HG03045 (cell line): ENCODE results near the gene SMTN.
"Not testable (repeated sequence)": the region's sequence is repeated elsewhere in the genome, so short reads cannot be mapped to it uniquely, and the experiment has no call there.

Source experiments
- ATAC-seq: cut with Tn5 transposase; IDR thresholded peaks from one replicate; pipeline ENCODE4 v1.9.1; 2021; ENCODE audit warnings: mild to moderate bottlenecking, moderate library complexity; ENCODE audit not compliant: unreplicated experiment

SMTN gene

GRCh38 chr22:31080848-31081649, at the start of gene SMTN:
TSS of gene SMTN (plus strand) at chr22:31081318. CDS start at chr22:31083259, 1,941 bp downstream.
- peak; percentile 67 for ATAC-seq

- ATAC-seq: no peak
Observed at GRCh38 chr22:31036671-31037550, 44.2 kb upstream of the SMTN start.

GRCh38 chr22:31038686-31039085, 42.4 kb upstream of the SMTN start:
- no peak for ATAC-seq

GRCh38 chr22:31039393-31039792, 41.7 kb upstream of the SMTN start:
- ATAC-seq: no peak

GRCh38 chr22:31040542-31041398, 40.3 kb upstream of the SMTN start:
- ATAC-seq: no peak

GRCh38 chr22:31044262-31044861, 36.8 kb upstream of the SMTN start:
- ATAC-seq: no peak

- no peak for ATAC-seq
Observed at GRCh38 chr22:31045900-31046538, 35.1 kb upstream of the SMTN start.

GRCh38 chr22:31046539-31047226, 34.4 kb upstream of the SMTN start:
- no peak for ATAC-seq

GRCh38 chr22:31048570-31048969, 32.5 kb upstream of the SMTN start:
- no peak for ATAC-seq

- no peak for ATAC-seq
Observed at GRCh38 chr22:31049815-31050420, 31.2 kb upstream of the SMTN start.

- no peak for ATAC-seq
Observed at GRCh38 chr22:31055117-31055634, 25.9 kb upstream of the SMTN start.

- ATAC-seq: no peak
Observed at GRCh38 chr22:31055635-31056159, 25.4 kb upstream of the SMTN start.

GRCh38 chr22:31056986-31057599, 24.0 kb upstream of the SMTN start:
- no peak for ATAC-seq

GRCh38 chr22:31059663-31060062, 21.5 kb upstream of the SMTN start:
- ATAC-seq: not testable (repeated sequence)

- no peak for ATAC-seq
Observed at GRCh38 chr22:31062566-31063230, 18.4 kb upstream of the SMTN start.

- ATAC-seq: no peak
Observed at GRCh38 chr22:31064369-31064768, 16.7 kb upstream of the SMTN start.

- no peak for ATAC-seq
Observed at GRCh38 chr22:31068970-31069369, 12.1 kb upstream of the SMTN start.
